SK-N-SH (cell line): Measurements from ENCODE around the gene PLEKHA4.
"Not testable (repeated sequence)": the region's sequence is repeated elsewhere in the genome, so short reads cannot be mapped to it uniquely, and the experiment has no call there.

Source experiments
- EP300 ChIP-seq, 2 experiments: IDR thresholded peaks; 2 replicates each; pipeline versions ENCODE4 v1.4.0 to v1.6.1; 2012; ENCODE audit warnings: borderline replicate concordance in 1 of 2, low read depth in 1 of 2, low read length in 1 of 2
- EZH2phosphoT487 ChIP-seq: fragments of 200-600 bp; sonication (generic); IDR thresholded peaks from 2 replicates; pipeline ENCODE4 v1.6.1; 2017; ENCODE audit warnings: low read depth, mixed run types, mild to moderate bottlenecking, antibody characterized with exemption, moderate library complexity, borderline replicate concordance
- POLR2AphosphoS5 ChIP-seq: IDR thresholded peaks from 2 replicates; pipeline ENCODE4 v1.6.1; 2012; ENCODE audit warnings: low read depth, low read length
- SMC3 ChIP-seq: IDR thresholded peaks from 2 replicates; pipeline ENCODE4 v1.6.1; 2012; ENCODE audit warnings: low read depth, low read length, improper control_type of control experiment
- TF ChIP-seq, protein P1 (sequence below): IDR thresholded peaks from 2 replicates; pipeline ENCODE4 v1.4.0; 2012; ENCODE audit warnings: low read depth, borderline replicate concordance
- TF ChIP-seq, protein P2 (sequence below): fragments of 200-600 bp; sonication (generic); IDR thresholded peaks from 2 replicates; pipeline ENCODE4 v1.6.1; 2017; ENCODE audit warnings: antibody characterized with exemption, mild to moderate bottlenecking, moderate library complexity
- TF ChIP-seq, protein P3 (sequence below): IDR thresholded peaks from 2 replicates; pipeline ENCODE4 v1.4.0; 2012; ENCODE audit warnings: low read depth, borderline replicate concordance
- TF ChIP-seq, protein P4 (sequence below): IDR thresholded peaks from 2 replicates; pipeline ENCODE4 v1.6.1; 2012; ENCODE audit warnings: mild to moderate bottlenecking, low read depth, low read length, moderate library complexity
- TF ChIP-seq, protein P5 (sequence below): fragments of 150-350 bp; IDR thresholded peaks from 2 replicates; pipeline ENCODE4 v1.6.1; 2016; ENCODE audit warnings: mild to moderate bottlenecking, low read depth, low read length
- TF ChIP-seq, protein P6 (sequence below): IDR thresholded peaks from 2 replicates; pipeline ENCODE4; 2012

DNA sequence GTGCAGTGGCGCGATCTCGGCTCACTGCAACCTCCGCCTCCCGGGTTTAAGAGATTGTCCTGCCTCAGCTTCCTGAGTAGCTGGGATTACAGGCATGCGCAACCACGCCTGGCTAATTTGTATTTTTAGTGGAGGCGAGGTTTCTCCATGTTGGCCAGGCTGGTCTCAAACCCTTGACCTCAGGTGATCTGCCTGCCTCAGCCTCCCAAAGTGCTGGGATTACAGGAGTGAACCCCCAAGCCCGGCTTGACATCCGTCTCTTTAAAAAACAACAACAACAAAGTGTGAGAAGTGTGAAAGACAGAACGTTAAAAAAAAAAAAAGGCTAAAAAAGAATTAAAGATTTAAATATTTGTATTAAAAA lies 31.0 kb upstream of the PLEKHA4 start:
- TF ChIP-seq, protein P1, sequence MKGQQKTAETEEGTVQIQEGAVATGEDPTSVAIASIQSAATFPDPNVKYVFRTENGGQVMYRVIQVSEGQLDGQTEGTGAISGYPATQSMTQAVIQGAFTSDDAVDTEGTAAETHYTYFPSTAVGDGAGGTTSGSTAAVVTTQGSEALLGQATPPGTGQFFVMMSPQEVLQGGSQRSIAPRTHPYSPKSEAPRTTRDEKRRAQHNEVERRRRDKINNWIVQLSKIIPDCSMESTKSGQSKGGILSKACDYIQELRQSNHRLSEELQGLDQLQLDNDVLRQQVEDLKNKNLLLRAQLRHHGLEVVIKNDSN: not testable (repeated sequence)
- TF ChIP-seq, protein P2, sequence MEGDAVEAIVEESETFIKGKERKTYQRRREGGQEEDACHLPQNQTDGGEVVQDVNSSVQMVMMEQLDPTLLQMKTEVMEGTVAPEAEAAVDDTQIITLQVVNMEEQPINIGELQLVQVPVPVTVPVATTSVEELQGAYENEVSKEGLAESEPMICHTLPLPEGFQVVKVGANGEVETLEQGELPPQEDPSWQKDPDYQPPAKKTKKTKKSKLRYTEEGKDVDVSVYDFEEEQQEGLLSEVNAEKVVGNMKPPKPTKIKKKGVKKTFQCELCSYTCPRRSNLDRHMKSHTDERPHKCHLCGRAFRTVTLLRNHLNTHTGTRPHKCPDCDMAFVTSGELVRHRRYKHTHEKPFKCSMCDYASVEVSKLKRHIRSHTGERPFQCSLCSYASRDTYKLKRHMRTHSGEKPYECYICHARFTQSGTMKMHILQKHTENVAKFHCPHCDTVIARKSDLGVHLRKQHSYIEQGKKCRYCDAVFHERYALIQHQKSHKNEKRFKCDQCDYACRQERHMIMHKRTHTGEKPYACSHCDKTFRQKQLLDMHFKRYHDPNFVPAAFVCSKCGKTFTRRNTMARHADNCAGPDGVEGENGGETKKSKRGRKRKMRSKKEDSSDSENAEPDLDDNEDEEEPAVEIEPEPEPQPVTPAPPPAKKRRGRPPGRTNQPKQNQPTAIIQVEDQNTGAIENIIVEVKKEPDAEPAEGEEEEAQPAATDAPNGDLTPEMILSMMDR: not testable (repeated sequence)
- TF ChIP-seq, protein P3, sequence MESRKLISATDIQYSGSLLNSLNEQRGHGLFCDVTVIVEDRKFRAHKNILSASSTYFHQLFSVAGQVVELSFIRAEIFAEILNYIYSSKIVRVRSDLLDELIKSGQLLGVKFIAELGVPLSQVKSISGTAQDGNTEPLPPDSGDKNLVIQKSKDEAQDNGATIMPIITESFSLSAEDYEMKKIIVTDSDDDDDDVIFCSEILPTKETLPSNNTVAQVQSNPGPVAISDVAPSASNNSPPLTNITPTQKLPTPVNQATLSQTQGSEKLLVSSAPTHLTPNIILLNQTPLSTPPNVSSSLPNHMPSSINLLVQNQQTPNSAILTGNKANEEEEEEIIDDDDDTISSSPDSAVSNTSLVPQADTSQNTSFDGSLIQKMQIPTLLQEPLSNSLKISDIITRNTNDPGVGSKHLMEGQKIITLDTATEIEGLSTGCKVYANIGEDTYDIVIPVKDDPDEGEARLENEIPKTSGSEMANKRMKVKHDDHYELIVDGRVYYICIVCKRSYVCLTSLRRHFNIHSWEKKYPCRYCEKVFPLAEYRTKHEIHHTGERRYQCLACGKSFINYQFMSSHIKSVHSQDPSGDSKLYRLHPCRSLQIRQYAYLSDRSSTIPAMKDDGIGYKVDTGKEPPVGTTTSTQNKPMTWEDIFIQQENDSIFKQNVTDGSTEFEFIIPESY: not testable (repeated sequence)
- TF ChIP-seq POLR2AphosphoS5; SMC3; EZH2phosphoT487; EP300 (IDR thresholded peaks at IDR 0.05; ENCODE audit: borderline replicate concordance in 1 of 2, low read depth in 1 of 2, low read length in 1 of 2): not testable (repeated sequence)
- TF ChIP-seq, protein P4, sequence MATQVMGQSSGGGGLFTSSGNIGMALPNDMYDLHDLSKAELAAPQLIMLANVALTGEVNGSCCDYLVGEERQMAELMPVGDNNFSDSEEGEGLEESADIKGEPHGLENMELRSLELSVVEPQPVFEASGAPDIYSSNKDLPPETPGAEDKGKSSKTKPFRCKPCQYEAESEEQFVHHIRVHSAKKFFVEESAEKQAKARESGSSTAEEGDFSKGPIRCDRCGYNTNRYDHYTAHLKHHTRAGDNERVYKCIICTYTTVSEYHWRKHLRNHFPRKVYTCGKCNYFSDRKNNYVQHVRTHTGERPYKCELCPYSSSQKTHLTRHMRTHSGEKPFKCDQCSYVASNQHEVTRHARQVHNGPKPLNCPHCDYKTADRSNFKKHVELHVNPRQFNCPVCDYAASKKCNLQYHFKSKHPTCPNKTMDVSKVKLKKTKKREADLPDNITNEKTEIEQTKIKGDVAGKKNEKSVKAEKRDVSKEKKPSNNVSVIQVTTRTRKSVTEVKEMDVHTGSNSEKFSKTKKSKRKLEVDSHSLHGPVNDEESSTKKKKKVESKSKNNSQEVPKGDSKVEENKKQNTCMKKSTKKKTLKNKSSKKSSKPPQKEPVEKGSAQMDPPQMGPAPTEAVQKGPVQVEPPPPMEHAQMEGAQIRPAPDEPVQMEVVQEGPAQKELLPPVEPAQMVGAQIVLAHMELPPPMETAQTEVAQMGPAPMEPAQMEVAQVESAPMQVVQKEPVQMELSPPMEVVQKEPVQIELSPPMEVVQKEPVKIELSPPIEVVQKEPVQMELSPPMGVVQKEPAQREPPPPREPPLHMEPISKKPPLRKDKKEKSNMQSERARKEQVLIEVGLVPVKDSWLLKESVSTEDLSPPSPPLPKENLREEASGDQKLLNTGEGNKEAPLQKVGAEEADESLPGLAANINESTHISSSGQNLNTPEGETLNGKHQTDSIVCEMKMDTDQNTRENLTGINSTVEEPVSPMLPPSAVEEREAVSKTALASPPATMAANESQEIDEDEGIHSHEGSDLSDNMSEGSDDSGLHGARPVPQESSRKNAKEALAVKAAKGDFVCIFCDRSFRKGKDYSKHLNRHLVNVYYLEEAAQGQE: not testable (repeated sequence)
- TF ChIP-seq, protein P5, sequence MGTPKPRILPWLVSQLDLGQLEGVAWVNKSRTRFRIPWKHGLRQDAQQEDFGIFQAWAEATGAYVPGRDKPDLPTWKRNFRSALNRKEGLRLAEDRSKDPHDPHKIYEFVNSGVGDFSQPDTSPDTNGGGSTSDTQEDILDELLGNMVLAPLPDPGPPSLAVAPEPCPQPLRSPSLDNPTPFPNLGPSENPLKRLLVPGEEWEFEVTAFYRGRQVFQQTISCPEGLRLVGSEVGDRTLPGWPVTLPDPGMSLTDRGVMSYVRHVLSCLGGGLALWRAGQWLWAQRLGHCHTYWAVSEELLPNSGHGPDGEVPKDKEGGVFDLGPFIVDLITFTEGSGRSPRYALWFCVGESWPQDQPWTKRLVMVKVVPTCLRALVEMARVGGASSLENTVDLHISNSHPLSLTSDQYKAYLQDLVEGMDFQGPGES: not testable (repeated sequence)
- TF ChIP-seq, protein P6, sequence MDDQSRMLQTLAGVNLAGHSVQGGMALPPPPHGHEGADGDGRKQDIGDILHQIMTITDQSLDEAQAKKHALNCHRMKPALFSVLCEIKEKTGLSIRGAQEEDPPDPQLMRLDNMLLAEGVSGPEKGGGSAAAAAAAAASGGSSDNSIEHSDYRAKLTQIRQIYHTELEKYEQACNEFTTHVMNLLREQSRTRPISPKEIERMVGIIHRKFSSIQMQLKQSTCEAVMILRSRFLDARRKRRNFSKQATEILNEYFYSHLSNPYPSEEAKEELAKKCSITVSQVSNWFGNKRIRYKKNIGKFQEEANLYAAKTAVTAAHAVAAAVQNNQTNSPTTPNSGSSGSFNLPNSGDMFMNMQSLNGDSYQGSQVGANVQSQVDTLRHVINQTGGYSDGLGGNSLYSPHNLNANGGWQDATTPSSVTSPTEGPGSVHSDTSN: not testable (repeated sequence)
